Ishikawa (cell line): ENCODE data around the gene PUS3.

Experiments used
- EP300 ChIP-seq: IDR thresholded peaks from 2 replicates; pipeline ENCODE4 v1.6.1; 2012; ENCODE audit warnings: borderline replicate concordance
- TAF1 ChIP-seq: IDR thresholded peaks from 2 replicates; pipeline ENCODE4 v1.6.1; 2012; ENCODE audit warnings: low read depth, mild to moderate bottlenecking
- YY1 ChIP-seq: IDR thresholded peaks from 2 replicates; pipeline ENCODE4 v1.6.1; 2012; ENCODE audit warnings: low read depth

DNA sequence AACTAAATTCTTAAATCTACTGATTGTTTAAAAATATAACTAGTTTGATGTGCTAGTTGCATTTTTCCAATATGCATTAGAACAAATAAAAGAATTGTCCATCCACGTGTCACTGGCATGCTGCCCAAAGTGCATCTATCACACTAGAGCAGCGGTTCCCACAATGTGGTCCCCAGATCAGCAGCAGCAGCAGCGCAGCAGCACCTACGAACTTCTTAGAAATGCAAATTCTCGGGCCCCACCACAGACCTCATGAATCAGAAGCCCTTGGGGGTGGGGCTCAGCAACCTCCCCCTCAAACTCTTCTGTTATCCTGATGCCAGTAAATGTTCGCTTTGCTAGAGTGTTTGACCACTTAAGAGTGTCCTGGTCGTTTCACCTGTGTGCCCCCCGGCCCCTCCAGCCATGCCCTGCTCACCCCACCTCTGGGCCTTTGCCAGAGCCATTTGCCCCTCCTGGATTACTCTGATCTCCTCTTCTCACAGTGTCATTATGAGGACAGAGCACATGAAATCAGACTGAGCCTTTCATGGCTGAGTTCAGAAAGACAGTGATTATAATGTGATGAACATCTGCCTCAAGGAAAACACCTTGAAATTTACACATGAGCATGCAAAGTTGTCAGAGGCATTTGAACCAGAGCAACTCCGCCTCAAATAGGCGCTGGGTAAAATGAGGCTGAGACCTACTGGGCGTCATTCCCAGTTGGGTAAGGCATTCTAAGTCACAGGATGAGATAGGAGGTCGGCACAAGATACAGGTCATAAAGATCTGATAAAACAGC lies 30.2 kb upstream of the PUS3 start:
- no peak for TF ChIP-seq EP300
- no peak for TF ChIP-seq YY1
- no peak for TF ChIP-seq TAF1
